Activated CD4-positive, alpha-beta T cell treated with anti-CD3 and anti-CD28 coated beads, Interleukin-2, Interleukin-6, amounts not matched to agents 100 ng/mL and 50 ng/mL, durations not matched to agents 16 hours and 8 hours (primary cell): Measurements from ENCODE around the gene EPB41L4A.

Experiments used
- DNase-seq: peaks from one replicate; pipeline ENCODE4 v3.0.0-alpha.2; 2020

EPB41L4A gene

GRCh38 chr5:112304743-112305142 lies 114.3 kb downstream of the EPB41L4A start:
- no peak for DNase-seq

- no peak for DNase-seq
These were observed 115.4 kb downstream of the EPB41L4A start for GRCh38 chr5:112303685-112304084.

DNA sequence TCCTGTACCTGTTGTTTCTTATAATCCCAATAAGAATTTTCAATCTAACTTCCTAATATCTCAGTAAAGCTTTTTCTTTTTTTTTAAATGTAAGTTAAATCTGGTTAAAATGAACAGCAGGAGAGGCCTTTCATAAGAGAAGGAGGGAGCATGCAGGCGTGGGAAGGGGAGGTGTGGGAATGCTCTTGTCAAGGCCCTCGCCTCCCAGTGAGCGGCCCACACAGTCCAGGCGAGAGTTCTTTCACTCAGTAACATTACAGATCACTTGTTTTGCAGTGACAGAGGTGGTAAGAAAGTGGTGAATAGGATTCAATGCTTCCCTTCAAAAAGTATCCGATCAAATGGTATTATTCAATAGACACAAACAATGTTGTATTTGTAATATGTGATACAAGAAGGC lies 125.0 kb downstream of the EPB41L4A start:
- DNase-seq = no peak

DNA sequence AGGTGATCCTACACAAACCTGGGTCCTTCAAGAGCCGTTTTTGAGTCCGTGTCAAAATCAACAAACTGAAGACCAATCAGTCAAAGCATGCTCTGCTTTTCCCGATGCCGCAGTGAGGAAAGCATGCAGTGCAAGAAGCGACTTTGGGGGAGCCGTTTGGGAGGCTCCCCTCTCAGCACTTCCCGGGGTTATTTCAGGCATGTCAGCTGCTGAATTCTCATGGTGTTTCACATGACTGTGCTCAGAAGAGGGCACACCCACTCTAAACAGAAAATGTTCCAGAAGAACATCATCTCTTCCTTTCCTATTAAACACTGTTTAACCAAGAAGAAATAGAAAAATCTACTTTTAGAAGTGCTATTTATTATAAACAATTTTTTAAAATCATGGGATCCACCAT lies 125.5 kb downstream of the EPB41L4A start:
- no peak for DNase-seq

- no peak for DNase-seq
These were observed 128.4 kb downstream of the EPB41L4A start for GRCh38 chr5:112290691-112291090.

DNA sequence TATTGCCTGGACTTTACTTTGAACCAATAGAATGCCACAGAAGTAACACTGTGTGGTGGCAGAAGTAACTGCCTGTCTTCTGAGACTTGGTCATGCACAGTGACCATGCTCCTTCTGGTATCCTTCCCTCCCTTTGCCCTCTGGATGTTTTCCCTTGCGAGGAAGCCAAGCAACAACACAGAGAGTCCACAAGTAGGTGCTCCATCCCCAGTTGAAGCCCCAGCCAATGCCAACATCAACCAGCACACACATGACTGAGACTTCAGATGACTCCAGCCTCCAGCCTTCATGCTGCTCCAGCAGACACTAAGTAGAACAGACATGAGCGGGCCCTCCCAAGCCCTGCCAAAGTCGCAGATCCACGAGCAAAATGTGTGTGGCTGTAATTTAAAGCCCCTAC lies 129.6 kb downstream of the EPB41L4A start:
- no peak for DNase-seq

DNA sequence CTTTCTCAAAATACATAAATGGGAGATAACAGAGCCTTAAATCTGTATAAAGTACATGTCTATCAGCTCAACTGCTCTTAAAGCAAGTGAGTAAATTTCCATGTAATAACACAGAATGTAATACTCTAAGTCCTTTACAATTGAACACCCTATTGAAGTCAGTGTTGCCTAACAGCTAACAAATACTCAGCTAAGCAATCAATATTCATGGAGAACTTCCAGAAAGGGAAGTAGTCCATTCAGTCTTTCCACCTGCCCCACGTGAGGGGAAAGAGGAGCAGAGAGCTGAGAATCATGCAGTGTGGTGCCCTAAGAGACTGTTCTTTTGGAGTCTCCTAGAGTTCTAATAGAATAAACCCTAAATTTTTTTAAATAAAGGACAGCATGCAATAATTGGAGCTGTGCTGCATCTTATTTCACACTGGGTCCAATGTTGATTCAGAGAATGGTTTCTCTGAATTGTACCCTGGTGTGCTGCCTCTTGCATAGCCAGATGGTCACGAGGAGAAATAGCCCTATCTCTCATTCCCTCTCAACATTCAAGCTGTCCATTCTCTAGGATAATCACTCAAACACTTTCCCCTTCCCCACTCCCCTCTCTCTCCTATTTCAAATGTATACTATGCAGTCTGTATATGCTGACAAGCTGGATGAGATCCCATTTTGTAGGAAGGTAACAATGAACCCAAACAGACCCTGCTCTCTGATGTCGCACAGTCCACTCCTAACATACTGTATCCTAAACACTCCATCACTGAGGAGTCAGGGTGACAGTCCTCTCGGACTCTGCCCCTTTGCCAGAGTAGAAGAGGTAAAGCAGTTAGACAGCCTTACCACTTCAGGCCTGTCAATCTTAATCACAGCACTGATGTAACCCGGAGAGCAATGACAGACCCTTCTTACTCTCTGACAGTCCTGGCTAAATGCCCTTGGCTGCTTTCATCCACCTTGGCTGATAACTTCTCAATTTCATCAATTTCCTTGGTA lies 134.8 kb downstream of the EPB41L4A start:
- DNase-seq = no peak

GRCh38 chr5:112283034-112283582 lies 136.0 kb downstream of the EPB41L4A start:
- no peak for DNase-seq

GRCh38 chr5:112279082-112279481 lies 140.0 kb downstream of the EPB41L4A start:
- DNase-seq = no peak

GRCh38 chr5:112276991-112277390 lies 142.1 kb downstream of the EPB41L4A start:
- DNase-seq = no peak

- DNase-seq = no peak
These were observed 143.4 kb downstream of the EPB41L4A start for GRCh38 chr5:112275671-112276070.

GRCh38 chr5:112270299-112271293 lies 148.5 kb downstream of the EPB41L4A start:
- DNase-seq = no peak

- DNase-seq = no peak
These were observed 151.8 kb downstream of the EPB41L4A start for GRCh38 chr5:112267231-112267630.

GRCh38 chr5:112264666-112265065 lies 154.4 kb downstream of the EPB41L4A start:
- no peak for DNase-seq

DNA sequence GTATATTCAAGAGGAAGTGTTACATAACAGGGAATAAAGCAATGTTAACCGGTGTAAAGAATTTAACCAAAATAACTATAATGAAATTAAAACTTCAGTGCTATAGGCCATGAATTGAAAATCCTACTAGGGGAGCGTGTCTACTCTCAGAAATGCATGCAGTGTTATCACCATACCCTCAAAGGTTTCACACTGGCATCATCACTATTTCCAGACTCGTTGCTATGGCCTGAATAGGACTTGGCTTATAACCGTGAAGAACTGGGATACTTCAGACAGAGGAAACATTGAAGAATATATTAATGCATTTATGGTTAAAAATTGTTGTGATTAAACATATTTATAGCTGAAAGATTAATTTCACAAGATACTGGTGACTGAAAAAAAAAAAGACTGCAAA lies 154.9 kb downstream of the EPB41L4A start:
- no peak for DNase-seq

GRCh38 chr5:112263469-112263868 lies 155.6 kb downstream of the EPB41L4A start:
- no peak for DNase-seq

GRCh38 chr5:112258571-112258970 lies 160.5 kb downstream of the EPB41L4A start:
- DNase-seq = no peak

- DNase-seq = no peak
These were observed 161.1 kb downstream of the EPB41L4A start for GRCh38 chr5:112257976-112258375.

- DNase-seq = no peak
These were observed 162.1 kb downstream of the EPB41L4A start for GRCh38 chr5:112257005-112257404.

- DNase-seq = no peak
These were observed 164.8 kb downstream of the EPB41L4A start for GRCh38 chr5:112254303-112254702.

- no peak for DNase-seq
These were observed 165.4 kb downstream of the EPB41L4A start for GRCh38 chr5:112253478-112254250.

GRCh38 chr5:112250551-112250950 lies 168.5 kb downstream of the EPB41L4A start:
- DNase-seq = no peak
